Left ventricle myocardium inferior (tissue), 1 donor: ENCODE data around the gene NME7. TPM values are rescaled to one million over a fixed set of nuclear protein-coding genes. Genes with fewer than 3 reads are reported as not detected.
"Not testable (repeated sequence)": the region's sequence is repeated elsewhere in the genome, so short reads cannot be mapped to it uniquely, and the experiment has no call there.

Experiments
- DNase-seq: peaks from one replicate; pipeline ENCODE4 v3.0.0-alpha.2; 2020
- H3K27ac ChIP-seq: fragments of 200-600 bp; replicated peaks from 2 replicates; pipeline ENCODE4 v1.8.0; 2021
- H3K27me3 ChIP-seq: fragments of 200-600 bp; 2 replicates; pipeline ENCODE4 v1.8.0; 2021; ENCODE audit warnings: low read depth
- H3K36me3 ChIP-seq: fragments of 200-600 bp; 2 replicates; pipeline ENCODE4 v1.8.0; 2021
- H3K4me1 ChIP-seq: fragments of 200-600 bp; 2 replicates; pipeline ENCODE4 v1.8.0; 2021
- H3K4me3 ChIP-seq: fragments of 200-600 bp; 2 replicates; pipeline ENCODE4 v1.8.0; 2021; ENCODE audit warnings: mild to moderate bottlenecking, moderate library complexity
- H3K9me3 ChIP-seq: fragments of 200-600 bp; replicated peaks from 2 replicates; pipeline ENCODE4 v1.8.0; 2021
- intact Hi-C: fragments of 100-400 bp; cut with micrococcal nuclease; formaldehyde crosslinking; loops from one replicate; pipeline ENCODE4 v1.11.0; 2022
- total RNA-seq: library from RNA; stranded (reverse); fragmentation: NEBNext Ultra II Directional; extraction: Animal tissue kit (Norgen Biotek cat#: 25700); gene quantifications from one replicate; pipeline ENCODE4 v1.2.1, GENCODE V29; 2021
- TF ChIP-seq, protein P1 (sequence below): fragments of 200-600 bp; IDR thresholded peaks from 2 replicates; pipeline ENCODE4 v1.8.0; 2021; ENCODE audit warnings: antibody characterized with exemption, mild to moderate bottlenecking, borderline replicate concordance
- donor health status: DM: no; HTN: yes; CAD: no; lungs with severe emphysema.

NME7 gene
- total RNA-seq, 1 donor from 2014 or later = 13.1 TPM

DNA sequence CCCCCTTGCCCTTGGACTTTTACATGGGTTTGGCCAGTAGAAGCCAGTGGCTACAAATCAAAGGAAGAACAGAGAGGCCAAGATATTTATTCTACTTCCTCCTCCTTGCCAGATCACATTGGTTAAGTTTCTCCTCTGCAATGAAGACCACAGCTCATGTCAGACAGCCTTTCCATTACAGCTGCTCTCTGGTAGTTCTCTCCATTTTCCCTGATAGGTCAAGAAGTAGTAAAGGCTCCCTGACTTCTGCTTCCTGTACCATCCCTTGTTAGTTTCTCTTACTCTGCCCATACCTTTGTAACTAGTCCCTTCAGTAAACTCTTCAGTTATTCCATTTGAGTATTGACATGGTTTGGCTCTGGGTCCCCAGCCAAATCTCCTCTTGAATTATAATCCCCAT lies 27.8 kb downstream of the NME7 start:
- Histone ChIP-seq H3K36me3 (peaks cover 3% of the 10 kb centered on the region), H3K27ac (no peak overlapping the region), H3K4me3 (no peak overlapping the region), H3K27me3 (no peaks in the 10 kb centered on the region), H3K4me1 (no peaks in the 10 kb centered on the region), H3K9me3 (peaks cover 4% of the 10 kb centered on the region)
- no peak for DNase-seq
- TF ChIP-seq, protein P1, sequence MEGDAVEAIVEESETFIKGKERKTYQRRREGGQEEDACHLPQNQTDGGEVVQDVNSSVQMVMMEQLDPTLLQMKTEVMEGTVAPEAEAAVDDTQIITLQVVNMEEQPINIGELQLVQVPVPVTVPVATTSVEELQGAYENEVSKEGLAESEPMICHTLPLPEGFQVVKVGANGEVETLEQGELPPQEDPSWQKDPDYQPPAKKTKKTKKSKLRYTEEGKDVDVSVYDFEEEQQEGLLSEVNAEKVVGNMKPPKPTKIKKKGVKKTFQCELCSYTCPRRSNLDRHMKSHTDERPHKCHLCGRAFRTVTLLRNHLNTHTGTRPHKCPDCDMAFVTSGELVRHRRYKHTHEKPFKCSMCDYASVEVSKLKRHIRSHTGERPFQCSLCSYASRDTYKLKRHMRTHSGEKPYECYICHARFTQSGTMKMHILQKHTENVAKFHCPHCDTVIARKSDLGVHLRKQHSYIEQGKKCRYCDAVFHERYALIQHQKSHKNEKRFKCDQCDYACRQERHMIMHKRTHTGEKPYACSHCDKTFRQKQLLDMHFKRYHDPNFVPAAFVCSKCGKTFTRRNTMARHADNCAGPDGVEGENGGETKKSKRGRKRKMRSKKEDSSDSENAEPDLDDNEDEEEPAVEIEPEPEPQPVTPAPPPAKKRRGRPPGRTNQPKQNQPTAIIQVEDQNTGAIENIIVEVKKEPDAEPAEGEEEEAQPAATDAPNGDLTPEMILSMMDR = no peak
- intact Hi-C loops = no loop called here

DNA sequence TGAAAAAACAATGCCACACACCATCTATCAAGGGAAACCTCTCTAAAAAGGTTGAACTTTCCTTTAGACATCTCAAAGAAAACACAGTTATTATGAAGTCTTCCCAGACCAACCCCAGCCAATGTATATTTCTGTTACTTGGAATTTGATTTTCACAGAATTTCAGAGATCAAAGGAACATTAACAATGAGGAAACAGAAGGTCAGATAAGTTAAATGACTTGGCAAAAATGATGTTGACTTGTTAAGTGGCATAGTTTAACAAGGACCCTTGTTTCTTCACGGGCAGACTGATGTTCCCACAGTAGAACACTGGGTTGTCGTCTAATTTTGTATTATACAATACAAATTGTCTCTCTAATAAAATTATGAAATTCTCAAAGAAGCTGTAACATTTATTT lies 29.0 kb downstream of the NME7 start:
- Histone ChIP-seq H3K36me3 (peaks cover 3% of the 10 kb centered on the region), H3K27me3 (no peaks in the 10 kb centered on the region), H3K27ac (no peak overlapping the region), H3K4me3 (no peak overlapping the region), H3K4me1 (no peaks in the 10 kb centered on the region), H3K9me3 (peaks cover 5% of the 10 kb centered on the region)
- TF ChIP-seq, protein P1 = no peak
- intact Hi-C loops = no loop called here
- DNase-seq = no peak

DNA sequence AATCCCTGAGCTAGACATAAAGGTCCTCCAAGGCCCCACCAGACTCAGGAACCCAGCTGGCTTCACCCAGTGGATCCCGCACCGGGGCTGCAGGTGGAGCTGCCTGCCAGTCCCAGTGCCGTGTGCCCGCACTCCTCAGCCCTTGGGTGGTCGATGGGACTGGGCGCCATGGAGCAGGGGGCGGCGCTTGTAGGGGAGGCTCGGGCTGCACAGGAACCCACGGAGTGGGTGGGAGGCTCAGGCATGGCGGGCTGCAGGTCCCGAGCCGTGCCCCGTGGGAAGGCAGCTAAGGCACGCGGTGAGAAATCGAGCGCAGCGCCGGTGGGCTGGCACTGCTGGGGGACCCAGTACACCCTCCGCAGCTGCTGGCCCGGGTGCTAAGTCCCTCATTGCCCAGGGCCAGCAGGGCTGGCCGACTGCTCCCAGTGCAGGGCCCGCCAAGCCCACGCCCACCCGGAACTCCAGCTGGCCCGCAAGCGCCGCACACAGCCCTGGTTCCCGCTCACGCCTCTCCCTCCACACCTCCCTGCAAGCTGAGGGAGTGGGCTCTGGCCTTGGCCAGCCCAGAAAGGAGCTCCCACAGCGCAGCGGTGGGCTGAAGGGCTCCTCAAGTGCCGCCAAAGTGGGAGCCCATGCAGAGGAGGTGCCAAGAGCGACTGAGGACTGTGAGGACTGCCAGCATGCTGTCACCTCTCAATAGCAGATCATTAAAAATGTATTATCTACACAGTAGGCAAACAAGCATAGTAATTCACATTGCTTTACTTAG lies 30.5 kb downstream of the NME7 start:
- H3K27ac ChIP-seq, H3K36me3 ChIP-seq, DNase-seq, H3K9me3 ChIP-seq, intact Hi-C loops, H3K27me3 ChIP-seq, H3K4me1 ChIP-seq, H3K4me3 ChIP-seq: not testable (repeated sequence)

DNA sequence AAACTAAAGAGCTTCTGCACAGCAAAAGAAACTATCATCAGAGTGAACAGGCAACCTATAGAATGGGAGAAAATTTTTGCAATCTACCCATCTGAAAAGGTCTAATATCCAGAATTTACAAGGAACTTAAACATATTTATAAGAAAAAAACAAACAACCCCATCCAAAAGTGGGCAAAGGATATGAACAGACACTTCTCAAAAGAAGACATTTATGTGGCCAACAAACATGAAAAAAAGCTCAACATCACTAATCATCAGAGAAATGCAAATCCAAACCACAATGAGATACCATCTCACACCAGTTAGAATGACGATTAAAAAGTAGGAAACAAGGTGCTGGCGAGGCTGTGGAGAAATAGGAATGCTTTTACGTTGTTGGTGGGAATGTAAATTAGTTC lies 32.9 kb downstream of the NME7 start:
- H3K27me3 ChIP-seq, DNase-seq, H3K27ac ChIP-seq, H3K4me3 ChIP-seq, intact Hi-C loops, H3K4me1 ChIP-seq, H3K36me3 ChIP-seq: not testable (repeated sequence)
- peaks cover 30% of the 10 kb centered on the region for H3K9me3 ChIP-seq

DNA sequence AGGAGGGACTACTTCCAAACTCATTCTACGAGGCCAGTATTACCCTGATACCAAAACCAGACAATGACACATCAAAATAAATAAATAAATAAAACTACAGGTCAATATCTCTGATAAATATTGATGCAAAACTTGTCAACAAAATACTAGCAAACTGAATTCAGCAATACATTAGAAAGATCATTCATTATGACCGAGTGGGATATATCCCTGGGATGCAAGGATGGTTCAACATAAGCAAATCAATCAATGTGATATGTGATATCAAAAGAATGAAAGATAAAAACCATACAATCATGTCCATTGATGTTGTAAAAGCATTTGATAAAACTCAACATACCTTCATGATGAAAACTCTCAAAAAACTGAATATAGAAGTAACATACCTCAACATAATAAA lies 36.7 kb downstream of the NME7 start:
- no peaks in the 10 kb centered on the region for H3K4me1 ChIP-seq
- no peak overlapping the region for H3K27ac ChIP-seq
- no peak for DNase-seq
- peaks cover 40% of the 10 kb centered on the region for H3K9me3 ChIP-seq
- no peak overlapping the region for H3K4me3 ChIP-seq
- H3K27me3 ChIP-seq = no peaks in the 10 kb centered on the region
- TF ChIP-seq, protein P1 = no peak
- intact Hi-C loops = no loop called here
- H3K36me3 ChIP-seq = peaks cover 3% of the 10 kb centered on the region

DNA sequence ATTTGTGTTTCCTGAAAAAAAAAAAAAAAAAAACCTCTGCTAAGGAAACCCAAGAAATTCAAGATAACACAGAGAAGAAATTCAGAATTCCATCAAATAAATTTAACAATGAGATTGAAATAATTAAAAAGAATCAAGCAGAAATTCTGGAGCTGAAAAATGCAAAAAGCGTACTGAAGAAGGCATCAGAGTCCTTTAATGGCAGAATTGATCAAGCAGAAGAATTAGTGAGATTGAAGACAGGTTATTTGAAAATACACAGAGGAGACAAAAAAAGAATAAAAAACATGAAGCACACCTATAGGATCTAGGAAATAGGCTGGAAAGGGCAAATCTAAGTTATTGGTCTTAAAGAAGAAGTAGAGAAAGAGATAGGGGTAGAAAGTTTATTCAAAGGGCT lies 38.2 kb downstream of the NME7 start:
- H3K27ac ChIP-seq = no peak overlapping the region
- intact Hi-C loops = no loop called here
- H3K27me3 ChIP-seq = no peaks in the 10 kb centered on the region
- H3K4me1 ChIP-seq = no peaks in the 10 kb centered on the region
- H3K4me3 ChIP-seq = no peak overlapping the region
- no peak for DNase-seq
- no peaks in the 10 kb centered on the region for H3K36me3 ChIP-seq
- H3K9me3 ChIP-seq = peaks cover 36% of the 10 kb centered on the region
- TF ChIP-seq, protein P1 = no peak
